K562 treated with DMSO at 1 percent for 4 hours (cell line): ENCODE results near the gene NIPSNAP3A. TPM values are rescaled to one million over a fixed set of nuclear protein-coding genes. Genes with fewer than 3 reads are reported as not detected.

Source experiments
- total RNA-seq: library from RNA; unstranded; fragments of 300-600 nt; gene quantifications from 2 replicates; pipeline ENCODE4 v1.2.3, GENCODE V29; 2022; ENCODE audit not compliant: insufficient read depth

NIPSNAP3A gene
- total RNA-seq, result 24.0 and 24.1 TPM in 2 replicates

DNA sequence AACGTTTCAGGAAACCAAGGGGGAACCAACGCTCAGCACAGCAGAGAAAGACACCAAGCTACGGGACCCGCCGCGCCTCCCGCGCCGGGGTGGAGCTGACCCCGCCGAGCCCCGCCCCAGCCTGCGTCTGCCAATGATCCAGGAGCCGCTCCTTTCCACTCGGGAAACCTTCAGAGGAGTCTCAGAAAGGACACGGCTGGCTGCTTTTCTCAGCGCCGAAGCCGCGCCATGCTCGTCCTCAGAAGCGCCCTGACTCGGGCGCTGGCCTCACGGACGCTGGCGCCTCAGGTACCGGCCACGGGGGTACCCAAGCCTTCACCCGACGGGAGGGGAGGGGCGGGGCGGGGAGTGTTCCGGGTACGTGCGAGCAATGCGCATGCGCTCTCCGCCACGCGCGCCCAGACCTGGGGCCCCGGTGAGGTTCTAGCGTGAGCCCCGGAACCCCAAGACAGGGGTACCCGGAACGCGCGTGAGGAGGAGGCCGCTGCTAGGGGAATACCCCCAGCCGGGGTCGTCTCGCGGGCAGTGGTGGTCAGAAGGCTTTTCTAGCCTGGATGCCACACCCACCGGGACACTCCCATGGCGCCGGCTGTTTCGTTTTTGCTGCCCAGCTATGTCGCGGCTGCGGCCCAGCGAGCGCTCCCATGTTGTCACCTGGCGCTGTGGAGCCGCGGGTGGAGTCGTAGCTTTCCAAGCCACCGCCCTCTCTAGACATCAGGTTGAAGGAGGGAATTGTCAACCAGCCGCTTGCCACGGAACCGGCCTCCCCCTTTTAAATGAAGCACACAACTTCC, at the start of gene NIPSNAP3A:
Gene NIPSNAP3A (plus strand): TSS at position 119 of the 794 bp plus-strand sequence. CDS start 110 bp downstream, at position 229.

Other genes with a start within 250 kb of the NIPSNAP3A start
- gene OR13F1, start 243.4 kb upstream of the NIPSNAP3A start, total RNA-seq, result not detected in 2 replicates
- not detected in 2 replicates for gene OR13C4, start 220.5 kb upstream of the NIPSNAP3A start, total RNA-seq
- not detected in 2 replicates for gene OR13C3, start 210.8 kb upstream of the NIPSNAP3A start, total RNA-seq
- not detected in 2 replicates for gene OR13C8, start 178.5 kb upstream of the NIPSNAP3A start, total RNA-seq
- gene OR13C5, start 148.3 kb upstream of the NIPSNAP3A start, total RNA-seq, result not detected in 2 replicates
- not detected in 2 replicates for gene OR13C2, start 142.1 kb upstream of the NIPSNAP3A start, total RNA-seq
- gene OR13C9, start 129.5 kb upstream of the NIPSNAP3A start, total RNA-seq, result not detected in 2 replicates
- gene OR13D1, start 53.2 kb upstream of the NIPSNAP3A start, total RNA-seq, result not detected in 2 replicates
- gene NIPSNAP3B, start 16.4 kb downstream of the NIPSNAP3A start, total RNA-seq, result 1.5 and 2.1 TPM in 2 replicates
- not detected in 2 replicates for gene ABCA1, start 180.5 kb downstream of the NIPSNAP3A start, total RNA-seq